Stimulated activated CD8-positive, alpha-beta memory T cell treated with anti-CD3 and anti-CD28 coated beads, Interleukin-7, amount 100 ng/mL, for 48 hours (primary cell): Measurements from ENCODE around the gene SPAG17.
A peak's percentile ranks its signal among the peaks of the same experiment; 100 is the strongest.
"Not testable (repeated sequence)": the region's sequence is repeated elsewhere in the genome, so short reads cannot be mapped to it uniquely, and the experiment has no call there.

ENCODE experiments used
- DNase-seq, 2 donors: peaks; one replicate each; pipeline ENCODE4 v3.0.0-alpha.2; 2020; ENCODE audit warnings: low read depth in 1 of 2; ENCODE audit errors: extremely low read depth in 1 of 2

The SPAG17 gene

DNA sequence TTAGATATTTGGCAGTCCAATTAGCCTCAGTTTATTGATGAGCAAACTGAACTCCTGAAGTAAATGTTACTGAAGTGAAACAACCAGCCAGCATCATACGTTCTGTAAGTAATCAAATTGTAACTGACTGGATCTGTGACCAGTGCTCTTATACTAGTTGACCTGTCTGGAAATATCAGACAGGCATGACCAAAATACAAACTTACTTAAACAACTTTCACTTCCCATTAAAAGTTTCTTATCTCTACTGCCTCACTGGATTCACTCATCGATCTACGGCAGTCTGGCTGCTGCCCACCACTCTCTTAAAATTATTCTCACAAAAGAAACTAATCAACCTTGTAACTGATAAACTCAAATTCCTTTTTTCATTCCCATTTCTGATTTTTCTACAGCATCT is 199.1 kb downstream of the SPAG17 start:
- DNase-seq = no peak

DNA sequence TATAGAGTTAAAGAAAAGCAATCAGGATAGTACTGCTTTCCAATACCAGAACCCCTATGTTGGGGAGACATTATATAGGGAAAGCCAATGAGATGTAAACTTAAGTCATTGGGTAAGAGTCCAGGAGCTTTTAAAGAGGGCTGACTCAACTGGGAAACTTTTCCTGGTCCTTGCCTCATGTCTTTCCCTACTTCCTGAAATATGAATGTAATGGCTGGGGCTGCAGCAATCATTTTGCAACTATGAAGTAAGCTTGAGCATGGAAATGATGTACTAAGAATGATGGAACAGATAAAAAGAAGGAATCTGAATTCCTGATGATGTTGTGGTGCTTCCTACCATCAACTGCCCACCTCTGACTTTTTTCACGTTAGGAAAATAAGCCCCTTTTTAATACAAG is 199.8 kb downstream of the SPAG17 start:
- no peak for DNase-seq

DNA sequence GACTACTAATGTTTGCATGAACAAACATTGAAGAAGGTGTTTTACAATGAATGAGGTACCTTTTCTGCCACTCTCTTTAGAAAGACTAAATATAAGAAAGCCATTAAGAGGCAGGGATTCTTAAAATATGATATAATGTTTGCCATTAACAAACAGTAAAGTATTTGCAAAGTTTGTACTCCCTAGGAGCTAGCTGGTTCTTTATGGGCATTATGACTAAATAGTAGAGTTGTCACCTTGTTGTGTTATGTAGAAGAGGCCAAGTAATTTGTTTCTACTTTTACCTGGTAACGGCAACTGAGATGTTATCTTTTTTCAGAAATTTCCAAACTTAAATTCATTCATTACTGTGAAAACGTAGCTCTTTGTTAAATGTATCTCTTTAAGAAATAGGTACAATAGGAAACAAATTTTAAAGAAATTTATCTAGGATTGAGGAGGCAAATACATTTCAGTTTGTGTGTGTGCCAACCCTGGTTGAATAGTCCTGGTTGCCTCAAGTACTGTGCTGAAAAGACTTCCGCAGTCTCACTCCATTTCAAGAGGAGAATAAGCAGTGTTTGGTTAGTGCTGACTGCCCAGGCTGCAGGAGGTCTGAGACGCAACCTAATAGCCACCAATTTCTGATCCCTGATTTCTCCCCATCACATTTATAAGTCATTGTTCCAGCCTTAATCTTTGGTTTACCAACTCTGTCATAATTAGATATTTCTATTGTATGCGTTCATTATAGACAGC is 203.4 kb downstream of the SPAG17 start:
- DNase-seq = no peak

DNA sequence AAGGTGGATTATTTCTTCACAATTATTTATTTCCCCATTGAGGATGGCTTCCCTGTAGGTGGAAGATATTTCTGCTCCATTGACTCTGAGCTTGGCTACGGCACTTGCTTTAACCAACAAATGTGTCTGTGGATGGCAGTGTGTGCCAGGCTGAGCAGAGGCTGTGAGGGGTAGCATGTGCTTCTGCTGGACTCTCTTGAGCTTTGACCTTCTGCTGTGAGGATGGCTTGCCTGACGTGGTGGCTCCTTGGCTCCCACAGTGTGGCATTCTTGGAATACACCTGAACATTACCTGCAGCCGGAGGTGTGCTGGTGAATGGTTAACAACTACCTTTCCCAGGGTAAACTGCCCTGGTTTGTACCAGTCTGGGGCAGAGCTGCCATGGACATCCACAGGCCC is 208.6 kb downstream of the SPAG17 start:
- DNase-seq = no peak

DNA sequence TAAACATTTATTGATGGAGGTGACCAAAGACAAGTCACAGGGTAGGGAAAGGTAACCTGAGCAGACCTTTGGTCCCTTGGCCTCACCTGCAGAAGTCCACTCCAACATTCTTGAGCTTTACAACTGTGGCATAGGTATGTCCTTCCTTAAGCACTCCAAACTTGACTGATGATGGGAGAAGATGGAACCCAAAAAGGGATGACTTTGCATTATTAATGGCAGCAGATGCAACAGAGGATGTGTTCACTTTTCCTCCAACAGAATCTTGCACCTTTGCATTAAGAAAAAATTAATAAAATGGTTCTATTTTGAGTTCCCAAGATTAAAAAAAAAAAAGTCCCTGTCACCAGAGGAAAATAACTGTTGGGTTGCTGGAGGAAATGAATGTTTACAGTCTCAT is 213.3 kb downstream of the SPAG17 start:
- no peak for DNase-seq

DNA sequence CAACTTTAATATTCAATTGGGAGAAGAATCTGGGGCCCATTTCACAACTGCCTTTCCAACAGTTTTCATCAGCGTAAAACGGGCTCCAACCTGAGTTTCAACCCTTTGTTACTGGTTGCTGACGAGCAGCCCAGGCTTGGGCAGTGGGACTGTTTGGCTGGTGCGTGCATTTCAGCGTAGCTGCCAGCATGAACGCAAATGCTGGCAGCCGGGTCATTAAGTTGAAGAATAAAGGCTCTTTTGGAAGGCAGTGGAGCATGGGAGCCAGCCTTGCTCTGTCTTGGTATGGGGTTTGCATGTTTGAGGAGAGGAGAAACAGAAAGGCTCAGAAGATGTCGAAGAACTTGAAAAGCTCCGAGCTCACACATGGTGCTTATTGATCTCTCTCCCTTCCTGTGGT is 214.8 kb downstream of the SPAG17 start:
- DNase-seq = no peak

DNA sequence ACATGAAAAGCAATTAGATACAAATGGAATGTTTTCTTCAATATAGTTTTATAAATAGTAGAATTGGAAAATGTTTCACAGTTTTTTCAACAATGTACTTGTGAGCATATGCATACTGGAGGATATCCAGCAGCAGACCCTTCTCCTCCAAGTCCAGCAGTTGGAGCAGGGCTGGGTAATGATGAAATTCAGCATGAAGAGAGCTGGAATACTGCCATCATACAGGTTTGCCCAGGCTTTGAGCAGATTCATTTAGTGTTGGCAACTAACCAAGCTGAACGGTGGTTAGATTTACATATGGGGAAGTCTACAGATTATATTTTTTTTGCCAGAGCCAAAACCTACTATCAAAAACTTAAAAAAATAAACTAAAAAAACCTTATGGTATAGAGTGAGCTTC is 217.1 kb downstream of the SPAG17 start:
- DNase-seq = no peak

DNA sequence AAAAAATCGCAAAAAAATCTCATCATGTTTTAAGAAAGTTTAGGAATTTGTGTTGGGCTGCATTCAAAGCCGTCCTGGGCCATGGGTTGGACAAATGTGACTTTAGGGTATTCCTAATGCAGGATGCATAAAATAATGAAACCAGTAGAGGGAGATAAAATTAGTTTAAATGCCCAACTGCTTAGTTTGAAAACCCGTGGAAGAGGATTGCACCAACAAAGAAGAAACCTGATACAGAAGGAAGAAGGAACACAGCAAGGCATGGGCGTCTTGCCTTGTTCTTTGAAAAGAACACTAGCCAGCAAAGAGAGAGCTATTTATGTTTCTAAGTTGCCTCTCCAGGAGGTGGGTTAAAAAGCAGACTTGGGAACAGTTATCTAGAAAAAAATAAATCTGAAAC is 217.6 kb downstream of the SPAG17 start:
- no peak for DNase-seq

DNA sequence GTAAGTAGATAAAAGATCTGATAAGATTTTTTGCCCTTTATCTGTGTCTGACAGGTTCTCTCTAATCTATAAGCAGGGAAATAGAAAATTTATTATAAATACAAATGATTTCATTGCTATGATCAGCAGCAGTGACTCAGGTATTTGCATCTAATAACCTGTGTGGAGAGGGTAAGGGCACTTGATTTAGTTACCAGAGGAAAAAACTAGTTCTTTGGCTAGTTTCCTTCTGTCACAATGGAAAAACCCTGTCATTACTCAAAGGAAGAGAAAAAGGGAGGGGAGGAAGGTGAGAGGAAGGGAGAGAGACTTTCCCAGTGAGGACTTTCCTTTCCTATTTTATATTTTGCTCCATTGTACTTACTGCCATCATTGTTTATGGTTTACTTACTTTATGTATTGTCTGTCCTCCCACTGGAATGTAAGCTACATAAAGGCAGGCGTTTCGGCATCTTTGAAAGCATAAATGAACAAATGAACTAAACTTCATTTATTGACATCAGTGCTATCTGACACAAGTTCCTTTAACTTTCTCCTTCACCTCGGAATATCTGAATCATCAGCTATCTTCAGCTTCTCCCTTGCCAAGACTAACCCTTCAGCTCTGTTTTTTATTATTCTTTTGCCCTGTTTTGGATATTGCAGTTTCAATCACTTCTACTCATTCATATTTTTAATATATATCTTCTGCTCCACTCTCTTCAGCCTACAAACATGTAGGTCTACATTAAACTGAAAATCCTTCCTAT is 220.6 kb downstream of the SPAG17 start:
- no peak for DNase-seq

DNA sequence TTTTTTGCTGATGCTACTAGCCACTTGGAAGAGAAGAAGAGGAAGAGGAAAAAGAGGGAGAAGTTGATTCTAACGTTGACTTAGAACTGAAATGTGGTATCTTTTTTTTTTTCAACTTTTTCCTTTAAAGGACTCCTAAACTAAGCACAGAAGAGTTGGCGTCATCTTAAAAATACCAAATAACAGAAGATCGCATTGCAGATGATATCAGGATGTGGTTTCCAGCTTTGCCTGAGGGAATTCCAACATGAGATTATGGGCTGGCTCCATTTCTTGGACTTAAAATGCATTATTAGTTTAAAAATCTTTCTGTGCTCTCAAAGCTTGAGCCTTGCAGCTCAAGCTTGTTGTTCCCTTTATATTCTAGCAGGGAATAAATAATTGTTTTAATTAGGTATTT is 225.7 kb downstream of the SPAG17 start:
- DNase-seq = no peak

DNA sequence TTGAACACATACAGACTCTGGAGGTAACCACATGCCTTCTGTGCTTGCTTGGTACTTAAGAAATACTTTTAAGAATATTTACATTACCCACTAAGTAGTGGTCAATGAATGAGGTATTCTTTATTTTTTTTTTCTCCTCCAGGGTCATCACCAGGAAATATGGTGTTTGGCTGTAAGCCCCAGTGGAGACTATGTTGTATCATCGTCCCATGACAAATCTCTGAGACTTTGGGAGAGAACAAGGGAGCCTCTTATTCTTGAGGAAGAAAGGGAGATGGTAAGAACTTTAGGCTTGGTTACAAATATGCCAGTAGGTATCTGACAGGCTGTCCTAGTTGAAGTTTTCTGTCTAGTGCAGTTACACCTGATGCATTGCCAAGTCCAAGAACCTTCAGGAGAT is 232.6 kb downstream of the SPAG17 start:
- no peak for DNase-seq

DNA sequence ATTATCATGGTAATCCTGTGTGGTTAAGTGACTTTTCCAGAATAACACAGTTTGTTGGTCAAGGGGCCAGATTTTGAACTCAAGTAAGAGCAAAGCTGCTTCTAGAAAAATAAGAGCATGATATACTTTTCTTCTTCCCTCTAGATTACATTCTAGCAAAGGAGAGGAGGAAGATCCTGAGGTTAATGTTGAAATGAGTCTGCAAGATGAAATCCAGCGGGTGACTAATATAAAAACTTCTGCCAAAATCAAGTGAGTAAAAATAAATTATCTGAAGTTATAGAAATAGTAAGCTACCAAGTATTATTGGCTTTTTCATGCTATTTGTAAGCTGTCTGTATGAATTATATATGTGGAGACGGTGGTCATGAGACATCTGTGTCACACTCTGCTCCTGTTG is 242.7 kb downstream of the SPAG17 start:
- no peak for DNase-seq

DNA sequence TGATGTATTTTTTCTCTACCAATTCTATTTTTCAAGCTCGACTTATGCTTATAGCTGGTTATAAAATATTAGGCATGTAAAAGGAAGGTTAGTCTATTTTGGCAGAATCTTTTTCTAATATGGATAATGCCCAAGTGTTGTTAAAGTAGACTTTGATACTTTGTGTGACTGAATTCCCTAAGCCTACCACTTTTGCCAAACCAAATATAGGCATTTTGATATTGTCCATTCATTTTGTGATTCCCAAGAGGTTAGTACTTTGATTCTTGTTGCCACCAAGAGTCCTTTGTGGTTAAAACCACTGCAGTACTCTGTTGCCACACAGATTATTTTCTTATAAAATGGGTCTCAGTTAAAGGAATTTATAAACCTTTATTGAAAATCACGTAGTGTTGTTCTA is 251.3 kb downstream of the SPAG17 start:
- DNase-seq = no peak

DNA sequence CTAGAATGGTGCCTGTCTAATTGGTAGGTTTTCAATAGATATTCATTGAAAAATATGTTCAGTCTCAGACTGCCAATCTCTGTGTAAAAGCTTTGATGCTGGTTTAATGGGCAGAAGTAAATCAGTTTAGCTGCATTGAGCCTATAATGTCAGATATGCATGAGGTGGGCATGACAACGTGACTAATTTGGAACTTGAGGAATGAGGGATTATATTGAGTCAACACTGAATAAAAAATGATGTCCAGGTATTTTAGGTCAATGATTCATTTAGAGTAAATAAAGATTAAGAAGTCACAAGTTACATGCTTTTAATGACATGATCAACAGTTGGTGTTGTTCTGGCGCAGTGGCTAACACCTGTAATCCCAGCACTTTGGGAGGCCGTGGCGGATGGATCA is 252.5 kb downstream of the SPAG17 start:
- no peak for DNase-seq

DNA sequence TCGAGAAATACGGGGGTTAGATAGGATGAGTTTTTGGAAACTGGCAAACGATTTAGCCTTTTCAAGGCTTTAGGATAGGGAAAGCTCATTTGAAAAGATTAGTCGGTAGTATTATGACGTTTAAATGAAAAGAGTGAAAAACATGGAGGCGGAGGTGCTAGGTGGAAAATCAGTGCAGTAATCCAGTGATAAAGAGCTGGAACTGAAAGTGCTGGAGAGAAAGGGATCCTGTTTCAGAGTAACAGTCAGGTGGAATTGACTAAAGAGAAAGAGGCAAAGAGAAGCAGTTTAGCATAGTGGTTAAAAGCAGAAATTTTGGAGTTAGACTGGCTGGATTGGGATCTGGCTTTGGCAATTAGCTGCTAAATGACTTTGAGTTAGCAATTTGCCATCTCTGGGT is 254.5 kb downstream of the SPAG17 start:
- no peak for DNase-seq

DNA sequence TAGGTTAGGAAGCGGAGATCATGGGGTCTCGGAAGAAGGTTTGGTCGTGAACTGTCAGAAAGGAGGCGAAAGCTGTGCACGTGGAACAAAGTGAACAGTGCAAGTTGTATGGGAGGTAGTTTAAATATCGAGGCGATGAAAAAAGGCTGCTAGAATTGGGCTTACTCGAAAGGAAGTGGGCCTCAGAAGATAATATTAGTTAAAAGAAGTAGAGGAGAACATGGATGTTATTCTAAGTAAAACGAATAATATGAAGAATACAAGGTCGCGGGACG is 254.9 kb downstream of the SPAG17 start:
- DNase-seq = no peak

DNA sequence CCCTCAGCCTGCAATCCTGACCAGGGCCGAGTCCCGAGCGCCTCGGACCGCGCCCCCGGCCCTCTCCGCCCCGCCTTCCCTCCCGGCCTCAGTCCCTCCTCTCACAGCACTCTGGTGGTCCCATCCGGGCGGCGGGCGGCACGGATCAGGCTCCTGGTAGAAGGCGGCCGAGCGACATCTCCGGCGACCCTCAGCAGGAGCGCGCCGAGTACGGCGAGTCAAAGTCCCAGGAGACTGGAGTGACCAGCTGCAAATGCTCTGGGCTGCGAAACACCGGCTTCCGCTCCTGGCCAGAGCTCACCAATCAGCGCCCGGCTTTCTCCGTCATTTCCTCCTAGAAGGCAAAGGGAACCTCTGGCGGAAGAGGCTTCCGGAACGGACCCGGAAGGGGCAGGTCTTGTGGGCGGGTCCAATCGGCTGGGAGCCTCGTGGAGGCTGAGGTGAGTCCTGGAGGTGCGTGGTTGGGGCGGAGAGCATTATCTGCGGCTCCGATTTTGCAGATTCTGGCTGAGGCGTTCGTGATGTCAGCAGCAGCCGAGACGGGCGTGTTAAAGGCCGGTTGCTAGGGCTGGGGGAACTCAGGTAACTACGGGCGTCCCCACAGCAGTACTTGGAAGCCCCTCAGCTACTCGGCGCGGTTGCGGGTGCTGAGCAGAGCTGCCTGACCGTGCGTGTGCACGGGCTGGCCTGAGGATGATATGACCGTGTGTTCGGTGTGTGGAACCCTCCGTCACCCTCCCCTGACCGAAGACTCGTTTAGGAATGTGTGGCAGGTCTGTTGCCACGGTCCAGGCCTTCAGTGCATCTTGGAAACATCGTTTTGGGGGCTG is 255.5 kb downstream of the SPAG17 start, which contains the start of the genes GDAP2 and WDR3:
Gene GDAP2, minus strand, starts transcription at position 279 of the 830 bp plus-strand sequence. CDS start 9,264 bp downstream, outside the sequence.
Gene WDR3, plus strand, starts transcription at position 397 of the 830 bp plus-strand sequence. CDS start 3,581 bp downstream, outside the sequence.
- DNase-seq = peak; percentile 85 to 96

DNA sequence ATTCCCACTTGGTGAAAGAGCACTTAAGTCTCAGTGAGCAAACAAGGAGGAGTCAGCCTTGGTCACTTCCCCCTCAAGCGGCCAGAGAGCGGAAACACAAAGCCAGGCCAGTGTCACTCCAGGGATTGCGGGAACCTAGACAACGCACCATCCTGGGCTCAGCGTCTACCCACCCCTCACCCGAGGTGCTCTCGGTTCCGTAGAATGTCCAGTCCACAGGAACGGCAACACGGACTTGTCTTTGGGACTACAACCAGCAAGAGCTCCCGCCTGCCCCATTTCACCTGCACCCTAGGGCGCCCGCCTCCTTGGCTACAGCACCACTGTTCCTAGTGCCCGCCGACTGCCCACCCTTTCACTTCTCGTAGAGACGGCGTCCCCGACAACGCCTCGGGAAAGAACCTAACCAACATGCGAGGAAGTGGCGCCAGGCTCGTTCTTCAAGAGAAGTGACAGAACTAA is 256.1 kb downstream of the SPAG17 start:
- DNase-seq = peak; percentile 3 to 7

DNA sequence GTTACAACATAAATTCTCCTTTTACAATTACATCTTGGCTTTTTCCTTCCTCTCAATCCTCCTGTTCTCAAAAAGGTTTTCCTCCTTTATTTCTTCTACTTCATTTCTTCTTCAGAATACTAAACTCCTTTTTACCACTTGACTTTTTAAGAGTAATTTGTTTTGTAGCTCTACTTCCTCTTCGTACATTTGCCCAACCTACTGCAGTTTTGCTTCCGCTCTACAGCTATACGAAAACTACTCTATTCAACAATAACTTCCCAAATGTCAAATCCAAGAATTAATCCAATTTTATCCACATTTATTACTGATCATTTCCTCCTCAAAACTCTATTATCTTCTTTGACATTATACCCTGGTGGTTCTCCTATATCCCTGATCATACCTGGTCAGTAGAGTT is 259.0 kb downstream of the SPAG17 start:
- no peak for DNase-seq

DNA sequence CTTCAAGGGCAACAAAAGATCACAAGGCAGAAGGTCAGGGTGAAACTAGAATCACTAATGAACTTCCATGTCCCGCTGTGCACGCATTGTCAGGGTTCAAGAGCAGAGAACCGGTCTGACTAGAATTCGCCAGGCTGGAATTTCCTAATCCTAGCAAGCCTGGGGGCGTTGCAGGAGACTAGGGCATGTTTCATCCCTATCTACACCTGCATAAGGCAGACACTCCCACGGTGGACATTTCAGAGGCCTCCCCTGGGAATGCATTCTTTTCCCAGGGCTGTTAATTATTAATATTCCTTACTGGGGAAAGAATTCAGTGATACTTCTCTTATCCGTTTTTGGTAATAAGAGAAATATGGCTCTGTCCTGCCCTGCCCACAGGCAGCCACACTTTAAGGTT is 262.3 kb downstream of the SPAG17 start:
- DNase-seq = not testable (repeated sequence)

DNA sequence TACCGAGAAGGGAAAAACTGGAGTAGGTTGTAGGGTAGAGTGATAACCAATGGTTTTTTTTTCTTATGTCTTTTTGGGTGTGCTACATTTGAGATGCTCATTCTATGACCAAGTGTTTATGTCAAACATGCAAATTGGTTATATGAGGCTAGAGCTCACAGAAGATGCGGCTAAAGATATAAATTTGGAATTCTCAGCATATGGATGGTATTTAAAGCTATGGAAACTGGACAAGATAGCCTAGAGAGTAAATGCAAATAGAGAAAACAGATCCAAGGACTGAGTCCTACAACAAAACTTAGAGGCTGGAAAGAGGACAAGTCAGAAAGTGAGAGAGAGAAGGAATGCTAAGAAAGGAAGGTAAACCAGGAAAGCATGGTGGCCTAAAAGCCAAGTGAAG is 263.0 kb downstream of the SPAG17 start:
- DNase-seq = no peak

DNA sequence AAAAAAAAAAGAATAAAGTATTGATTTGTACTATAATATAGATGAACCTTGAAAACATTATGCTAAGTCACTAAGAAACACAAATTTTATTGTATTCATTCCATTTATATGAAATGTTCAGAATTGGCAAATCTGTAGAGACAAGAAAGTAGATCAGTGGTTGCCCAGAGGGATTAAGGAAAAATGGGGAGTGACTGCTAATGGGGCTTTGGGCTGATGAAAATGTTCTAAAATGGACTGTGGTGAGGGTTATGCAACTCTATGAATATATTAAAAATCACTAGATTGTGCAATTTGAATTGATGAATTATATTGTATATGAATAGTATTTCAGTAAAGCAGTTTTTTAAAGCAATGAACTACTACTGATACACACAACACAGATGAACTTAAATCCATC is 265.7 kb downstream of the SPAG17 start:
- no peak for DNase-seq
